ENCODE measurements around the gene USP26.

The USP26 gene

GRCh38 chrX:133097031-133097430 is at the start of gene USP26:
Gene USP26 (minus strand): TSS chrX:133097109. CDS start chrX:133028220, 68,889 bp downstream.
- TF ChIP-seq GATA3 (IDR thresholded peaks at IDR 0.05; ENCODE audit: low read depth, low read length) (no peak), GATA2 (IDR thresholded peaks at IDR 0.05; ENCODE audit: low read depth, low read length) (no peak)

DNA sequence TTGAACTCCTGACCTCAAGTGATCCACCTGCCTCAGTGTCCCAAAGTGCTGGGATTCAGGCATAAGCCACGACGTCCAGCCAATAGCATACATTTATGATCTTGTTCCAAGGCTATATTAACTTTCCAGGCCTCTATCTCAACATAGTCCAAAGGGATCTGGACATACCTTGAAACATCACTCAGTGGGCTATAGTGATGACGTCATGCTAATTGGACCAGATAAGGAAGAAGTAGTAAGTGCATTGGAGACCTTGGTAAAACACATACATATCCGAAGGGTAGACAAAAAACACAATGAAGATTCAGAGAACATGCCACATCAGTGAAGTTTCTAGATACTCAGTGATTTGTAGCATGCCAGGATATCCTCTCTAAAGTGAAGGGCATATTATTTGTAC is 37.4 kb upstream of the USP26 start:
- no peak for TF ChIP-seq GATA3 (IDR thresholded peaks at IDR 0.05; ENCODE audit: low read depth, low read length)
- no peak for TF ChIP-seq GATA2 (IDR thresholded peaks at IDR 0.05; ENCODE audit: low read depth, low read length)

GRCh38 chrX:133120406-133120805 is 23.5 kb upstream of the USP26 start:
- TF ChIP-seq GATA2 (IDR thresholded peaks at IDR 0.05; ENCODE audit: low read depth, low read length) = no peak

GRCh38 chrX:133094098-133094731 is 2.7 kb downstream of the USP26 start:
- TF ChIP-seq GATA2 (IDR thresholded peaks at IDR 0.05; ENCODE audit: low read depth, low read length) = no peak
- no peak for TF ChIP-seq GATA3 (IDR thresholded peaks at IDR 0.05; ENCODE audit: low read depth, low read length)

DNA sequence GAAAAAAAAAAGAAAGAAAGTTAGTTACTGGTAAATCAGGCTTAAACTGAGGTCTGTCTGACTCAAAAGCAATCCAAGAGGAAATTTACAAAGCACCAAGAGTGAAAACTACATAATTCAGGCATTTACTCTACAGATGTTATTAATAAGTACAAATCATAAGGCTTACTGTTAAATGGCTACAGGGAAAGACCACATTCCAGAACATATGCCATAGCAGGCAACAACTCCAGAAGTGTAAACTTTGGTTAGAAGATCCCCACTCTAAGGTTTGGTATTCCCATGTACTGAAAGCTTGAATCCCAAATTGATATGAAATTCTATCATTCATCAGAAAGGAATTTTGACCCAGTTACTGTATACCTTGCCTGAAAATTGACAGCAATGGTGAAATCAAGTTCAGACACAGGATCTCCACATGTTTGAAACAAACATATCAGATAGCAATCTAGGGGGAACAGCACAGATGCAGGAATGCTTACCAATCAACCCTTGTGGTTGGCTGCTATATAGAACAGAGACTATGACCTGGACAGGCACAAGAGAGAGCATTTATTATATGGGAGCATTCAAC is 6.6 kb downstream of the USP26 start:
- no peak; the same call in 1 of the 2 replicates for TF ChIP-seq GATA2 (IDR thresholded peaks at IDR 0.05; ENCODE audit: low read depth, low read length)
- no peak for TF ChIP-seq GATA3 (IDR thresholded peaks at IDR 0.05; ENCODE audit: low read depth, low read length)

DNA sequence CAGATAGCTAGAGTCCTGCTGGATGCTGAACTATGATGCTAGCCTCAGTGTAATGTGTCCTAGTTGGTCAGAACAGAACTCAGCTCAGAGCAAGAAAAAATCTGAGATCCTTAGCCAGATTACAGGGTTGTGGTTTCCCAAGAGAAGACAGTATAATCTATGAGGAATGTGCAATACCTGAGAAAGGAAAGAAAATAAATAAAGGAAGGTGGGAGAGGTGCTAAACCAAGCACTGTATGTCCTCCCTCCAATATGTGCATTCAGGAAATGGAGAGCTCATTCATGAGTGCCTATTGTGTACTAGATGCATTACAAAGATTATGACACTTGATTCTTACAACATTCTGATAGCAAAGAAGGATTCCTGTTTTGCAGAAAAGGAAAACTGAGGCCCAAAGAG is 7.5 kb downstream of the USP26 start:
- TF ChIP-seq GATA3 (IDR thresholded peaks at IDR 0.05; ENCODE audit: low read depth, low read length) (no peak), GATA2 (IDR thresholded peaks at IDR 0.05; ENCODE audit: low read depth, low read length) (no peak)

DNA sequence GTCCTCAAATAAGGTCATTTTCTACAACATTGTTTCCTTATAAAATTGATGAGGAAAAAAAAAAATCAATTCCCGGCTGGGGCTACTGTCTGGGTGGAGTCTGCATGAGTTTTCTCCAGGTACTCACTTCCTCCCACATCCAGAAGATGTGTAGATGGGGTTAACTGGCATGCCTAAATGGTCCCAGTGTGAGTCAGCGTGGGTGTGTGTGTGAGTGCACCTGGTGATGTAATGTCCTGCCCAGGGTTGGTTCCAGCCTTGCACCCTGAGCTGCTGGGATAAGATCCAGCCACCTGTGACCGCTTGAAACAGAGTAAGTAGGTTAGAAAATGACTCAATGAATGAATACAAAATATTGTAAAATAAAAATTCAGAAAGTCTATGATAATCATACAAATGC is 11.1 kb downstream of the USP26 start:
- TF ChIP-seq GATA3 (IDR thresholded peaks at IDR 0.05; ENCODE audit: low read depth, low read length) (no peak), GATA2 (IDR thresholded peaks at IDR 0.05; ENCODE audit: low read depth, low read length) (no peak)

GRCh38 chrX:133083899-133084298 is 13.0 kb downstream of the USP26 start:
- no peak for TF ChIP-seq GATA2 (IDR thresholded peaks at IDR 0.05; ENCODE audit: low read depth, low read length)
- TF ChIP-seq GATA3 (IDR thresholded peaks at IDR 0.05; ENCODE audit: low read depth, low read length) = no peak

DNA sequence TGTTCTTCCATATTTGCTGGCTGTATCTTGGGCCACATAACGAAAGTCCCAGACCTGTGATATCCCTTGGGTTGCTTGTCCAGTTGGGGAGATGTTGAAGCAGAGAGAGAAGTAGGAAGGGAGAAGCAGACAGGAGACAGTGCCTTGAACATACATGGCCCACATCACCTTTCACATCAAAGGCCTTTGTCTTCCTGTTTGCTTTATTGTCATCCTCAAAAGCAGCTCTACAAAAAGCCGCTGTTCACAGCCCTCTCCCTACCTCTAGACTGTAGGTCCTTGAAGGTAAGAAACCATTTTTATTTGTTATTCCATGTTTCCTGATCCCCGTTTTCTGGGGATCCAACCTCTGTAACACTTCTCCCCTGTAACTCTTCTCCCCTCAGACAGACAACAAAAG is 14.9 kb downstream of the USP26 start:
- TF ChIP-seq GATA2 (IDR thresholded peaks at IDR 0.05; ENCODE audit: low read depth, low read length) (no peak), GATA3 (IDR thresholded peaks at IDR 0.05; ENCODE audit: low read depth, low read length) (no peak)

- TF ChIP-seq GATA3 (IDR thresholded peaks at IDR 0.05; ENCODE audit: low read depth, low read length) (no peak), GATA2 (IDR thresholded peaks at IDR 0.05; ENCODE audit: low read depth, low read length) (no peak)
Observed at GRCh38 chrX:133072566-133072965, 24.3 kb downstream of the USP26 start.

- no peak for TF ChIP-seq GATA2 (IDR thresholded peaks at IDR 0.05; ENCODE audit: low read depth, low read length)
- no peak for TF ChIP-seq GATA3 (IDR thresholded peaks at IDR 0.05; ENCODE audit: low read depth, low read length)
Observed at GRCh38 chrX:133068461-133068860, 28.4 kb downstream of the USP26 start.

DNA sequence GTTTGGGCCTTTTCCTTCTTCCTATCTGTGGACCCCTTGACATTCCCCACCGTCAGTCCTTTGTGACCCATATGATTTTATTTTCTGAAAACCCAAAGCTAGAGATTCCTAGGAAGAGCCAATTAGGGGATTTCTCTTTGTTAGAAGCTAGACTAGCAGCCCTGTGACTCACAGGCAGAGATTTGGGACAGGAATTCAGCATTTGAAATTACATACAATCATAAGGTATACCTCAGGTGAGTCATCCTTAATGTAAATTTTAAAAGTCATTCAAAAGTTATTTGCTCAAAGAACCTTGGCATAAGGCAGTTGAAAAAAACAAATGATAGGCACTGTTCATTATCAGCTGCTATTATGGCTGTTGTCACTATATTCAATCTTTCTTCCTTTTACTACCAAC is 40.6 kb downstream of the USP26 start:
- TF ChIP-seq GATA3 (IDR thresholded peaks at IDR 0.05; ENCODE audit: low read depth, low read length) = no peak
- TF ChIP-seq GATA2 (IDR thresholded peaks at IDR 0.05; ENCODE audit: low read depth, low read length) = no peak

DNA sequence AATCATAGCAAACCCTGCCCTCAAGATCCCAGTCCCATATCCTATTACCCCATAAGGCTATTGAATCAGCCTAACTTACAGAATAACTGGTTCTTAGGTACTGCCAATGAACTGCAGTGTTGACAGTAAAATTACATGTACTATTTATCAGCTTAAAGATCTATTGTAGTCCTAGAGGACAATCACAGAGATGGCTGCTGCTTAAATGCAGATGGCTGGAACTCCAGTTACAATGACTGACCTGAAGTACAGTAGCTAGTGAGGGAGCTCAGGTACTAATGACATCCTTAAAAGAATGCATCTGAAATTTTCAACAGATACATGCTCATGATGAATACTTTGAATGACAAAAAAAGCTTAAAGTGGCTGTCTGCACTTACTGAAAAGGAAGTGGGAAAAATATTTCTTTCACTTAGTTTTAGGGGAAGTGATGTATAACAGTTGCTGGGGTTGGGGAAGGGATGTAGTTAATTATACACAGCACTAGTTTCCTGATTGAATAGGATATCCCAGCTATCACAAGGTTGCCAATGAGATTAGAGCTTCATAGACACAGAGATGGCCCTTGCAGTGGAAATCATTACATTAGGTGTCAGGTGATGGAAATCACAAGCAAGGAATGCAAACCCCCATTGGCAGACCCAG is 42.0 kb downstream of the USP26 start:
- TF ChIP-seq GATA2 (IDR thresholded peaks at IDR 0.05; ENCODE audit: low read depth, low read length) = no peak
- TF ChIP-seq GATA3 (IDR thresholded peaks at IDR 0.05; ENCODE audit: low read depth, low read length) = no peak

GRCh38 chrX:133053861-133054598 is 42.9 kb downstream of the USP26 start:
- TF ChIP-seq GATA3 (IDR thresholded peaks at IDR 0.05; ENCODE audit: low read depth, low read length) = no peak

- TF ChIP-seq GATA2 (IDR thresholded peaks at IDR 0.05; ENCODE audit: low read depth, low read length) (no peak), GATA3 (IDR thresholded peaks at IDR 0.05; ENCODE audit: low read depth, low read length) (no peak)
Observed at GRCh38 chrX:133048751-133049150, 48.2 kb downstream of the USP26 start.

Measured in SH-SY5Y (cell line).